K562 (cell line): Measurements from ENCODE around the gene GALNT18. TPM values are rescaled to one million over a fixed set of nuclear protein-coding genes. Genes with fewer than 3 reads are reported as not detected.
A peak's percentile ranks its signal among the peaks of the same experiment; 100 is the strongest.

ENCODE experiments used
- ATF2 ChIP-seq: sonication (generic); formaldehyde crosslinking; IDR thresholded peaks from 2 replicates; pipeline ENCODE4 v1.8.1; 2022; ENCODE audit warnings: missing genetic modification reagents
- E2F4 ChIP-seq: sonication (generic); formaldehyde crosslinking; IDR thresholded peaks from 2 replicates; pipeline ENCODE4 v1.8.0; 2022; ENCODE audit warnings: mild to moderate bottlenecking, low read depth, missing genetic modification reagents
- IRF2 ChIP-seq: sonication (generic); formaldehyde crosslinking; IDR thresholded peaks from 2 replicates; pipeline ENCODE4 v1.8.1; 2022; ENCODE audit warnings: mild to moderate bottlenecking, missing genetic modification reagents
- MEIS2 ChIP-seq: fragments of 450-650 bp; IDR thresholded peaks from 2 replicates; pipeline ENCODE4 v1.6.1; 2014; ENCODE audit warnings: mild to moderate bottlenecking; ENCODE audit not compliant: partially characterized antibody
- PHF20 ChIP-seq: fragments of 450-650 bp; IDR thresholded peaks from 2 replicates; pipeline ENCODE4 v1.6.1; 2018; ENCODE audit not compliant: partially characterized antibody
- PKNOX1 ChIP-seq: fragments of 450-650 bp; IDR thresholded peaks from 2 replicates; pipeline ENCODE4 v1.6.1; 2016
- POLR3G ChIP-seq: IDR thresholded peaks from 2 replicates; pipeline ENCODE4 v1.6.1; 2011; ENCODE audit not compliant: insufficient read length, insufficient replicate concordance; ENCODE audit errors: extremely low read depth
- RFX1 ChIP-seq: fragments of 450-650 bp; IDR thresholded peaks from 2 replicates; pipeline ENCODE4 v1.6.1; 2016; ENCODE audit warnings: mild to moderate bottlenecking, moderate library complexity
- ZFP30 ChIP-seq: fragments of 250-450 bp; sonication (Bioruptor Pico); IDR thresholded peaks from 2 replicates; pipeline ENCODE4 v1.8.0; 2022; ENCODE audit warnings: moderate library complexity, mild to moderate bottlenecking, inconsistent platforms, borderline replicate concordance
- ZNF165 ChIP-seq: fragments of 250-450 bp; sonication (Bioruptor Pico); IDR thresholded peaks from 2 replicates; pipeline ENCODE4 v1.4.0; 2020; ENCODE audit warnings: borderline replicate concordance
- polyA plus RNA-seq, 8 experiments: library from polyadenylated mRNA; depleted of rRNA in 4 of 8; stranded (reverse) in 5 of 8; unstranded in 3 of 8; fragments of >200 nt; fragmentation: Nextera tagmentation in 2 of 8; fragmentation: Illumina TruSeq in 1 of 8; extraction: Ambion mirVana in 2 of 8; extraction: Trizol in 1 of 8; gene quantifications; 2 replicates each; pipeline versions ENCODE4 v1.2.1 to v1.2.3, GENCODE V29; 2011 to 2014; ENCODE audit warnings: inconsistent platforms in 1 of 8, missing spikeins in 1 of 8
- total RNA-seq, 7 experiments: library from RNA; depleted of rRNA in 6 of 7; stranded (reverse); fragments of >200 nt in 6 of 7; fragmentation: Illumina TruSeq in 2 of 7; extraction: Trizol in 2 of 7; gene quantifications; 2 replicates each; pipeline versions ENCODE4 v1.2.1 to v1.2.3, GENCODE V29; 2011 to 2021; ENCODE audit warnings: low replicate concordance in 1 of 7
- TF ChIP-seq, protein P1 (sequence below), 2 experiments: fragments of 450-650 bp in 1 of 2; sonication (generic) in 1 of 2; formaldehyde crosslinking in 1 of 2; IDR thresholded peaks; 2 replicates each; pipeline versions ENCODE4 v1.7.1 to v1.9.0; 2016 to 2022; ENCODE audit warnings: inconsistent platforms in 1 of 2, mild to moderate bottlenecking in 1 of 2, missing genetic modification reagents in 1 of 2
- TF ChIP-seq, protein P2 (sequence below): fragments of 250-450 bp; sonication (Bioruptor Pico); IDR thresholded peaks from 2 replicates; pipeline ENCODE4 v1.8.0; 2021; ENCODE audit warnings: borderline replicate concordance, mild to moderate bottlenecking, moderate library complexity; ENCODE audit not compliant: poor library complexity, severe bottlenecking

Gene GALNT18
- total and polyA plus RNA-seq, 9 of the 15 experiments (the other 6 are each of a cell fraction or from before 2014, with no cell fraction given), result not detected

DNA sequence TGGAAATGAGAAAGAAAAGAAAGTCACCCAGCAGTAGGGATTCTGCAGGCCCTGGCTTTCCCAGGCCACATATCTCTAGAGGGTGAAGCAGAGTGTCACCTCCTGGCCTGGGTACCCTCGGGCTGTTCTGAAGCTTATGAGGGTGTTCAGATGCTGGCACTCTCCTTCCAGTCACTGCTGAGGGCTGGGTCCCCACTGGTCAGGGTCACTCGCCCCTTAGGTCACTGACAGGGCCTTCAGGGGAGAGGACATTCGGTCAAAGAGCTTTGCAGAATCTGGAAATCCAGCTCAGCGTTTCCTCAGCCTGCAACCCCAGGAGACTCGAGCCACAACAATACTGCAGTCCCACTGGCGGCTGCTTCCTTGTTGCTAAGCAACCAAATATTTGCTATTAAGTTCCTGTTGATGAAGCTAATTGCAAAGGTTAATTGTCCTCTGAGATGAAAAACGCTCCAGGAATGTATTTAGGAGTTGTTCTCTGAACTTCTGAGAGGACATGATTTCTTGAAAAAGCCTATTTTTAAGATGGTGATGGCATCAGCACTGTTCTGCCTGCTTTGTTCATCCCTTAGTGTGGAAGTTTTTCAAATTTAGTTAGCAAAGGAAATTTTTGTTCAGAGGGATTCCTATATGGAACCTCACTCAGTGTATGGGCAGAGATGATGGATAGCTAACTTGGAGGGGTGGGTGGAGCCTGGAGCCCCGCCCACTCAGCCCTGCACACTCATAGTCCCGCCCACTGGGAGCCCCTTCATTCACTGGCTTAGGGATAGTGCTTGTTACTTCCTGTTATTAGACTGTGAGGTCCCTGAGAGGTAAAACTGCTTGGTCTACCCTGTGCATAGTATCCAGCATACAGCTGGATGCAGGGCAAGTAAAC lies 378.0 kb downstream of the GALNT18 start (continued):
- TF ChIP-seq, protein P1, sequence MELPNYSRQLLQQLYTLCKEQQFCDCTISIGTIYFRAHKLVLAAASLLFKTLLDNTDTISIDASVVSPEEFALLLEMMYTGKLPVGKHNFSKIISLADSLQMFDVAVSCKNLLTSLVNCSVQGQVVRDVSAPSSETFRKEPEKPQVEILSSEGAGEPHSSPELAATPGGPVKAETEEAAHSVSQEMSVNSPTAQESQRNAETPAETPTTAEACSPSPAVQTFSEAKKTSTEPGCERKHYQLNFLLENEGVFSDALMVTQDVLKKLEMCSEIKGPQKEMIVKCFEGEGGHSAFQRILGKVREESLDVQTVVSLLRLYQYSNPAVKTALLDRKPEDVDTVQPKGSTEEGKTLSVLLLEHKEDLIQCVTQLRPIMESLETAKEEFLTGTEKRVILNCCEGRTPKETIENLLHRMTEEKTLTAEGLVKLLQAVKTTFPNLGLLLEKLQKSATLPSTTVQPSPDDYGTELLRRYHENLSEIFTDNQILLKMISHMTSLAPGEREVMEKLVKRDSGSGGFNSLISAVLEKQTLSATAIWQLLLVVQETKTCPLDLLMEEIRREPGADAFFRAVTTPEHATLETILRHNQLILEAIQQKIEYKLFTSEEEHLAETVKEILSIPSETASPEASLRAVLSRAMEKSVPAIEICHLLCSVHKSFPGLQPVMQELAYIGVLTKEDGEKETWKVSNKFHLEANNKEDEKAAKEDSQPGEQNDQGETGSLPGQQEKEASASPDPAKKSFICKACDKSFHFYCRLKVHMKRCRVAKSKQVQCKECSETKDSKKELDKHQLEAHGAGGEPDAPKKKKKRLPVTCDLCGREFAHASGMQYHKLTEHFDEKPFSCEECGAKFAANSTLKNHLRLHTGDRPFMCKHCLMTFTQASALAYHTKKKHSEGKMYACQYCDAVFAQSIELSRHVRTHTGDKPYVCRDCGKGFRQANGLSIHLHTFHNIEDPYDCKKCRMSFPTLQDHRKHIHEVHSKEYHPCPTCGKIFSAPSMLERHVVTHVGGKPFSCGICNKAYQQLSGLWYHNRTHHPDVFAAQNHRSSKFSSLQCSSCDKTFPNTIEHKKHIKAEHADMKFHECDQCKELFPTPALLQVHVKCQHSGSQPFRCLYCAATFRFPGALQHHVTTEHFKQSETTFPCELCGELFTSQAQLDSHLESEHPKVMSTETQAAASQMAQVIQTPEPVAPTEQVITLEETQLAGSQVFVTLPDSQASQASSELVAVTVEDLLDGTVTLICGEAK (IDR thresholded peaks at IDR 0.05), result no peak
- TF ChIP-seq, protein P1 (CRISPR knock-in tag; IDR thresholded peaks at IDR 0.05), result no peak
- TF ChIP-seq IRF2 (CRISPR knock-in tag), result no peak
- TF ChIP-seq RFX1, result peak; percentile 69
- TF ChIP-seq MEIS2, result peak; percentile 62
- peak; percentile 60 for TF ChIP-seq PKNOX1
- TF ChIP-seq ZFP30 (CRISPR knock-in tag), result no peak
- TF ChIP-seq PHF20, result no peak
- TF ChIP-seq POLR3G, result no peak
- TF ChIP-seq, protein P2, sequence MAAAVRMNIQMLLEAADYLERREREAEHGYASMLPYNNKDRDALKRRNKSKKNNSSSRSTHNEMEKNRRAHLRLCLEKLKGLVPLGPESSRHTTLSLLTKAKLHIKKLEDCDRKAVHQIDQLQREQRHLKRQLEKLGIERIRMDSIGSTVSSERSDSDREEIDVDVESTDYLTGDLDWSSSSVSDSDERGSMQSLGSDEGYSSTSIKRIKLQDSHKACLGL (CRISPR knock-in tag), result no peak
- no peak for TF ChIP-seq E2F4 (CRISPR knock-in tag)
- no peak for TF ChIP-seq ZNF165 (CRISPR knock-in tag)
- no peak for TF ChIP-seq ATF2 (CRISPR knock-in tag)
